Embryonic facial prominence (tissue), 1 donor: ENCODE results near the gene SYNPR.

Source experiments
- DNase-seq: peaks from one replicate; pipeline ENCODE4 v3.0.0-alpha.2; 2016; ENCODE audit errors: extremely low spot score

The SYNPR gene

GRCh38 chr3:63304421-63304820 is 26.3 kb downstream of the SYNPR start:
- no peak for DNase-seq

GRCh38 chr3:63308072-63308471 is 30.0 kb downstream of the SYNPR start:
- DNase-seq: no peak

GRCh38 chr3:63309768-63310167 is 31.7 kb downstream of the SYNPR start:
- no peak for DNase-seq

GRCh38 chr3:63323766-63324165 is 45.7 kb downstream of the SYNPR start:
- DNase-seq: no peak

GRCh38 chr3:63324621-63325020 is 46.5 kb downstream of the SYNPR start:
- DNase-seq: no peak

GRCh38 chr3:63325386-63325785 is 47.3 kb downstream of the SYNPR start:
- no peak for DNase-seq

GRCh38 chr3:63328365-63328764 is 50.3 kb downstream of the SYNPR start:
- no peak for DNase-seq

GRCh38 chr3:63331520-63331919 is 53.4 kb downstream of the SYNPR start:
- DNase-seq: no peak

GRCh38 chr3:63333815-63334214 is 55.7 kb downstream of the SYNPR start:
- DNase-seq: no peak

- no peak for DNase-seq
Measured at GRCh38 chr3:63338351-63338750, 60.2 kb downstream of the SYNPR start.

GRCh38 chr3:63343674-63344073 is 65.6 kb downstream of the SYNPR start:
- DNase-seq: peak; percentile 71

- no peak for DNase-seq
Measured at GRCh38 chr3:63344661-63345060, 66.6 kb downstream of the SYNPR start.

GRCh38 chr3:63349583-63350573 is 71.8 kb downstream of the SYNPR start:
- DNase-seq: no peak

- peak; percentile 67 for DNase-seq
Measured at GRCh38 chr3:63351159-63352007, 73.3 kb downstream of the SYNPR start.

- DNase-seq: no peak
Measured at GRCh38 chr3:63352008-63352279, 73.8 kb downstream of the SYNPR start.

- no peak for DNase-seq
Measured at GRCh38 chr3:63353383-63353782, 75.3 kb downstream of the SYNPR start.

GRCh38 chr3:63354160-63354559 is 76.1 kb downstream of the SYNPR start:
- no peak for DNase-seq

- DNase-seq: no peak
Measured at GRCh38 chr3:63355809-63356208, 77.7 kb downstream of the SYNPR start.

- no peak for DNase-seq
Measured at GRCh38 chr3:63364495-63364894, 86.4 kb downstream of the SYNPR start.

GRCh38 chr3:63364910-63365309 is 86.8 kb downstream of the SYNPR start:
- DNase-seq: no peak

GRCh38 chr3:63365671-63366070 is 87.6 kb downstream of the SYNPR start:
- no peak for DNase-seq

GRCh38 chr3:63370094-63370493 is 92.0 kb downstream of the SYNPR start:
- no peak for DNase-seq

GRCh38 chr3:63383040-63383439 is 104.9 kb downstream of the SYNPR start:
- no peak for DNase-seq
